Pulmonary artery endothelial cell (primary cell): ENCODE results near the gene TBXAS1. TPM values are rescaled to one million over a fixed set of nuclear protein-coding genes. Genes with fewer than 3 reads are reported as not detected.

ENCODE experiments used
- DNase-seq: peaks from one replicate; pipeline ENCODE4 v3.0.0-alpha.2; 2011; ENCODE audit warnings: low read depth, low spot score
- total RNA-seq: library from RNA; depleted of rRNA; stranded (reverse); fragments of >200 nt; gene quantifications from 2 replicates; pipeline ENCODE4 v1.2.3, GENCODE V29; 2014

TBXAS1 gene
- total RNA-seq, 1 donor from 2014 or later: 10.6 TPM

- DNase-seq: no peak
Measured at GRCh38 chr7:140021603-140022002, 192.5 kb downstream of the TBXAS1 start.

GRCh38 chr7:140022582-140023211 lies 193.6 kb downstream of the TBXAS1 start:
- DNase-seq: no peak

- DNase-seq: no peak
Measured at GRCh38 chr7:140023728-140024127, 194.7 kb downstream of the TBXAS1 start.

- DNase-seq: no peak
Measured at GRCh38 chr7:140024585-140024984, 195.5 kb downstream of the TBXAS1 start.

GRCh38 chr7:140025241-140025640 lies 196.2 kb downstream of the TBXAS1 start:
- DNase-seq: no peak

GRCh38 chr7:140025814-140026433 lies 196.9 kb downstream of the TBXAS1 start:
- DNase-seq: no peak

GRCh38 chr7:140026935-140027334 lies 197.9 kb downstream of the TBXAS1 start:
- no peak for DNase-seq

GRCh38 chr7:140027858-140028257 lies 198.8 kb downstream of the TBXAS1 start:
- DNase-seq: no peak

- DNase-seq: no peak
Measured at GRCh38 chr7:140028311-140028710, 199.2 kb downstream of the TBXAS1 start.

- no peak for DNase-seq
Measured at GRCh38 chr7:140029072-140029471, 200.0 kb downstream of the TBXAS1 start.

- no peak for DNase-seq
Measured at GRCh38 chr7:140031364-140031763, 202.3 kb downstream of the TBXAS1 start.

GRCh38 chr7:140033036-140033435 lies 204.0 kb downstream of the TBXAS1 start:
- DNase-seq: no peak

- DNase-seq: no peak
Measured at GRCh38 chr7:140033779-140034363, 204.8 kb downstream of the TBXAS1 start.

GRCh38 chr7:140034421-140034820 lies 205.4 kb downstream of the TBXAS1 start:
- no peak for DNase-seq

- no peak for DNase-seq
Measured at GRCh38 chr7:140035400-140036223, 206.5 kb downstream of the TBXAS1 start.

- DNase-seq: no peak
Measured at GRCh38 chr7:140036224-140036962, 207.3 kb downstream of the TBXAS1 start.

GRCh38 chr7:140039066-140039465 lies 210.0 kb downstream of the TBXAS1 start:
- no peak for DNase-seq

- DNase-seq: no peak
Measured at GRCh38 chr7:140039896-140040295, 210.8 kb downstream of the TBXAS1 start.

GRCh38 chr7:140041659-140042385 lies 212.8 kb downstream of the TBXAS1 start:
- DNase-seq: no peak

- no peak for DNase-seq
Measured at GRCh38 chr7:140042386-140042670, 213.3 kb downstream of the TBXAS1 start.

- DNase-seq: no peak
Measured at GRCh38 chr7:140044251-140044650, 215.2 kb downstream of the TBXAS1 start.
